Measurements from ENCODE around the gene MAGED4. TPM values are rescaled to one million over a fixed set of nuclear protein-coding genes. Genes with fewer than 3 reads are reported as not detected.

Gene MAGED4
- total and polyA plus RNA-seq, 8 donors, result 1.4 to 19.0 (median 3.8) TPM

DNA sequence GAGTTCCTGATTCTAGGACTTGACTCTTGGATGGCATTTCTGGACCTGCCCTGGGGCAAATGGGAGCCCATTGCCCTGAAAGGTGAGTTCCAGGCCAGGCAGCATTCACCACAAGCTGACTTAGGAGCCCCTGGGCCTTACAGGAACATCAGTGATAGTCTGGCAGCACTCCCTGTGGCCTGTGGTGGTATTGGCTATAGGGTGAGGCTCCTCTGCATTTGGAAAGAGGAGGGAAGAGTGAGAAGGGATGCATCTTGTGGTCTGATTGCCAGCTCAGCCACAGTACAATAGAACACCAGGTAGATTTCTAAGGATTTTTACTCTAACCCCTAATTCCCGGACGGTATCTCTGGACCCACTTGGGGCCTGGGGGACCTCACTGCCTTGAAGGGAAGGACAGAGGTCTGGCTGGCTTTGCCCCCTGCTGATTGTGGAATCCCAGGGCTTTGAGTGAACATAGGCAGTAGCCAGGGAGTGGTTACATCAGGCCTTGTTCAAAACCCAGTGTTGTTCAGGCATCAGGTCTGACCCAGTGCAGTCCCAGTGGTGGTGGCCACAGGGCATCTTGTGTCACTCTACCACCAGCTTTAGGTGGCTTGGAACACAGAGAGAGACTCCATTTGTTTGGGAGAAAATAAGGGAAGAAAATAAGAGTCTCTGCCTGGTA, 32.9 kb downstream of the MAGED4 start:
- peaks cover 0 to 13% (median 0%) of the 10 kb centered on the region in 4 donors for H3K27me3 ChIP-seq
- WGBS, 2 donors, result 65 to 73% methylated on average over 2 of the region's 2 CpGs
- H3K4me3 ChIP-seq, result no peak overlapping the region
- no peaks in the 10 kb centered on the region for H3K4me1 ChIP-seq
- intact Hi-C loops (cut with DNase I), result no loop called here
- H3K27ac ChIP-seq, result no peak overlapping the region
- TF ChIP-seq, protein P1, sequence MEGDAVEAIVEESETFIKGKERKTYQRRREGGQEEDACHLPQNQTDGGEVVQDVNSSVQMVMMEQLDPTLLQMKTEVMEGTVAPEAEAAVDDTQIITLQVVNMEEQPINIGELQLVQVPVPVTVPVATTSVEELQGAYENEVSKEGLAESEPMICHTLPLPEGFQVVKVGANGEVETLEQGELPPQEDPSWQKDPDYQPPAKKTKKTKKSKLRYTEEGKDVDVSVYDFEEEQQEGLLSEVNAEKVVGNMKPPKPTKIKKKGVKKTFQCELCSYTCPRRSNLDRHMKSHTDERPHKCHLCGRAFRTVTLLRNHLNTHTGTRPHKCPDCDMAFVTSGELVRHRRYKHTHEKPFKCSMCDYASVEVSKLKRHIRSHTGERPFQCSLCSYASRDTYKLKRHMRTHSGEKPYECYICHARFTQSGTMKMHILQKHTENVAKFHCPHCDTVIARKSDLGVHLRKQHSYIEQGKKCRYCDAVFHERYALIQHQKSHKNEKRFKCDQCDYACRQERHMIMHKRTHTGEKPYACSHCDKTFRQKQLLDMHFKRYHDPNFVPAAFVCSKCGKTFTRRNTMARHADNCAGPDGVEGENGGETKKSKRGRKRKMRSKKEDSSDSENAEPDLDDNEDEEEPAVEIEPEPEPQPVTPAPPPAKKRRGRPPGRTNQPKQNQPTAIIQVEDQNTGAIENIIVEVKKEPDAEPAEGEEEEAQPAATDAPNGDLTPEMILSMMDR (IDR thresholded peaks at IDR 0.05), result no peak
- FAIRE-seq, result no peak
- peak in 1 of 6 donors; percentile 20 for DNase-seq
- H3K36me3 ChIP-seq, result no peaks in the 10 kb centered on the region
- H3K9me3 ChIP-seq, result no peaks in the 10 kb centered on the region
- ATAC-seq, result no peak

DNA sequence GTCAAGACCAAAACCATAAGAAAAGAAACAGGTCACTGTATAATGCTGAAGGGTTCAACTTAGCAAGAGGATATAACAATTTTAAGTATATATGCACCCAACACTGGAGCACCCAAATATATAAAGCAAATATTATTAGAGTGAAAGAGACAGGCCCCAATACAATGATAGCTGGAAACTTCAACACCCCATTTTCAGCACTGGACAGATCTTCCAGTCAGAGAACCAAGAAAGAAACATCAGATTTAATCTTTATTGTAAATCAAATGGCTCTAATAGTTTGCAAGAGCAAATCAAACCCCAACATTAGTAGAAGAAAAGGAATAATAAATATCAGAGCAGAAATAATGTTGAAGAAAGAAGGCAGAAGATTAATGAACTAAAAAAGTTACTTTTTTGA, 36.2 kb downstream of the MAGED4 start:
- Histone ChIP-seq H3K27ac (no peak overlapping the region), H3K4me1 (no peaks in the 10 kb centered on the region), H3K9me3 (no peaks in the 10 kb centered on the region), H3K27me3 (peaks cover 0 to 13% (median 0%) of the 10 kb centered on the region in 4 donors), H3K36me3 (no peaks in the 10 kb centered on the region), H3K4me3 (no peak overlapping the region)
- no peak for DNase-seq
- no peak for FAIRE-seq
- intact Hi-C loops (cut with DNase I), result no loop called here
- ATAC-seq, result no peak
- TF ChIP-seq, protein P1 (IDR thresholded peaks at IDR 0.05), result no peak

Other genes with a start within 250 kb of the MAGED4 start
- 10 to 100 TPM in 1 of 6 donors, 1 to 10 TPM in 5; 3.0 to 13.0 (median 6.0) TPM for gene MAGED4B, start 115.7 kb upstream of the MAGED4 start, total RNA-seq
- gene MAGED4B, start 115.7 kb upstream of the MAGED4 start, polyA plus RNA-seq, result 10 to 100 TPM; 30.0 to 53.5 TPM
- not detected for gene XAGE2, start 184.1 kb downstream of the MAGED4 start, total RNA-seq
- gene XAGE2, start 184.1 kb downstream of the MAGED4 start, polyA plus RNA-seq, result under 1 TPM; 0.38 to 0.59 TPM

All from pancreas (tissue), 10 donors.